DOHH2 (cell line): ENCODE data around the gene CRIP1.

Source experiments
- H3F3A ChIP-seq: fragments of 200-600 bp; sonication (generic), shearing (Covaris generic); 2 replicates; pipeline ENCODE4 v1.6.0; 2016; ENCODE audit warnings: antibody characterized with exemption, mild to moderate bottlenecking; ENCODE audit not compliant: control insufficient read depth, insufficient read depth
- H3K27ac ChIP-seq: fragments of 200-600 bp; sonication (generic); 2 replicates; pipeline ENCODE4 v1.5.1; 2014; ENCODE audit warnings: low read depth, mild to moderate bottlenecking, low read length, moderate library complexity
- H3K27me3 ChIP-seq: fragments of 200-600 bp; sonication (generic); 2 replicates; pipeline ENCODE4 v1.6.1; 2014; ENCODE audit warnings: mild to moderate bottlenecking, low read length, mixed read lengths; ENCODE audit not compliant: control insufficient read depth
- H3K36me3 ChIP-seq: fragments of 200-600 bp; sonication (generic); 2 replicates; pipeline ENCODE4 v1.6.1; 2014; ENCODE audit warnings: mild to moderate bottlenecking, low read length, moderate library complexity, mixed read lengths; ENCODE audit not compliant: control insufficient read depth
- H3K4me1 ChIP-seq: fragments of 200-600 bp; sonication (generic); 2 replicates; pipeline ENCODE4 v1.6.1; 2014; ENCODE audit warnings: mild to moderate bottlenecking, low read length, mixed read lengths; ENCODE audit not compliant: control insufficient read depth
- H3K4me2 ChIP-seq: fragments of 200-600 bp; sonication (generic); 2 replicates; pipeline ENCODE4 v1.6.0; 2014; ENCODE audit warnings: mild to moderate bottlenecking, low read length, moderate library complexity
- H3K4me3 ChIP-seq: fragments of 200-600 bp; sonication (generic); 2 replicates; pipeline ENCODE4 v1.5.1; 2014; ENCODE audit warnings: mild to moderate bottlenecking, low read length, mixed read lengths
- H3K79me2 ChIP-seq: fragments of 200-600 bp; sonication (generic); 2 replicates; pipeline ENCODE4 v1.6.1; 2014; ENCODE audit warnings: mild to moderate bottlenecking, low read length, mixed read lengths; ENCODE audit not compliant: control insufficient read depth
- H3K9me2 ChIP-seq: fragments of 200-600 bp; sonication (generic); replicated peaks from 2 replicates; pipeline ENCODE4 v1.6.1; 2014; ENCODE audit warnings: mild to moderate bottlenecking, low read length, mixed read lengths; ENCODE audit not compliant: control insufficient read depth
- H3K9me3 ChIP-seq: fragments of 200-600 bp; sonication (generic); 2 replicates; pipeline ENCODE4 v1.6.1; 2014; ENCODE audit warnings: antibody characterized with exemption, low read length, mixed read lengths; ENCODE audit not compliant: control insufficient read depth, insufficient read depth
- H4K20me1 ChIP-seq: fragments of 200-600 bp; sonication (generic); 2 replicates; pipeline ENCODE4 v1.6.0; 2014; ENCODE audit warnings: low read depth, mild to moderate bottlenecking, antibody characterized with exemption, low read length, moderate library complexity; ENCODE audit not compliant: control insufficient read depth, insufficient read depth
- EZH2phosphoT487 ChIP-seq: fragments of 200-600 bp; sonication (generic); IDR thresholded peaks from 2 replicates; pipeline ENCODE4 v1.6.1; 2017; ENCODE audit warnings: borderline replicate concordance, mild to moderate bottlenecking, antibody characterized with exemption, low read length, moderate library complexity, mixed read lengths
- TF ChIP-seq, protein P1 (sequence below): fragments of 200-600 bp; sonication (generic); IDR thresholded peaks from one replicate; pipeline ENCODE4 v1.5.1; 2014; ENCODE audit warnings: antibody characterized with exemption, mild to moderate bottlenecking, low read depth, low read length; ENCODE audit not compliant: poor library complexity, severe bottlenecking

Gene CRIP1

DNA sequence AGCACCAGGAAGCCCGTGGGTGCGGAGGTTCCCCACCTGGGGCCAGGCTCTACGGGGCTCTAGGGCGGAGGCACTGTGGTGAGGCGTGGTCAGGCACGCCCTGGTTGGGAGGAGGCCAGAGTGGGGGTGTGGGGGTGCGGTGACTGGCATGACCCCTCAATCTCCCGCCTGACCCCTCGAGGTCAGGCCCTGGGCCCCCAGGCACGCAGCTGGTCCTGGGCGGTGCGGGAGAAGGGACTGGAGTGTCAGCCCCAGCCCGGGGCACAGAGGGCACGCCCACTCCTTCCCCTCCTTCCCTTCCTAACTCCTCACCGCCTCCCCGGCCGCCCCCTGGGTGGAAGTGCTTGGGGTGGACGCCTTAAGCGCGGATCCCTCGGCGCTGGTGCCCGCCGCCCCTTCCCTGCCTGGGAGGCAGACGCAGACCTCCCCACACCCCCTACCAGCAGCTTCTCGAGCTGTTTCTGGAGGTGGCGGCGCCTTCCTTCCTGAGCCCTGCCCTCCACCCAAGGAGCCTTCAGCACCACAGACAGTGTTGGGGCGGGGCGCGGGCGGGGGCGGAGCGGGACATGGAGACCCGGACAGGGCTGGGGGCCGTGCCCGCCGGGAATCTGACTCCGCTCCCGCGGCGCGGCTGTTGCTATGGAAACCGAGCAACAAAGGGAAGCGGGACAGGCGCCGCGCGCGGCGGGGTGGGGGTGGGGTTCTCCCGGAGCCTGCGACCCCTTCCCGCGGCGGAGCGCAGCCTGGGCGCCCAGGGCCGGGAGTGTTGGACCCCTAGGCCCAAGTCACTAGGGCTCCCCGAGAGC, 12.8 kb upstream of the CRIP1 start:
- TF ChIP-seq EZH2phosphoT487, result peak; percentile 55; the same call in 1 of the 2 replicates
- TF ChIP-seq, protein P1, sequence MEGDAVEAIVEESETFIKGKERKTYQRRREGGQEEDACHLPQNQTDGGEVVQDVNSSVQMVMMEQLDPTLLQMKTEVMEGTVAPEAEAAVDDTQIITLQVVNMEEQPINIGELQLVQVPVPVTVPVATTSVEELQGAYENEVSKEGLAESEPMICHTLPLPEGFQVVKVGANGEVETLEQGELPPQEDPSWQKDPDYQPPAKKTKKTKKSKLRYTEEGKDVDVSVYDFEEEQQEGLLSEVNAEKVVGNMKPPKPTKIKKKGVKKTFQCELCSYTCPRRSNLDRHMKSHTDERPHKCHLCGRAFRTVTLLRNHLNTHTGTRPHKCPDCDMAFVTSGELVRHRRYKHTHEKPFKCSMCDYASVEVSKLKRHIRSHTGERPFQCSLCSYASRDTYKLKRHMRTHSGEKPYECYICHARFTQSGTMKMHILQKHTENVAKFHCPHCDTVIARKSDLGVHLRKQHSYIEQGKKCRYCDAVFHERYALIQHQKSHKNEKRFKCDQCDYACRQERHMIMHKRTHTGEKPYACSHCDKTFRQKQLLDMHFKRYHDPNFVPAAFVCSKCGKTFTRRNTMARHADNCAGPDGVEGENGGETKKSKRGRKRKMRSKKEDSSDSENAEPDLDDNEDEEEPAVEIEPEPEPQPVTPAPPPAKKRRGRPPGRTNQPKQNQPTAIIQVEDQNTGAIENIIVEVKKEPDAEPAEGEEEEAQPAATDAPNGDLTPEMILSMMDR, result no peak
- Histone ChIP-seq H3K9me3 (no peaks in the 10 kb centered on the region), H3K27me3 (peaks cover 36% of the 10 kb centered on the region), H3K4me3 (peak overlapping the region; percentile 52), H3K9me2 (no peaks in the 10 kb centered on the region), H4K20me1 (no peaks in the 10 kb centered on the region), H3K79me2 (no peaks in the 10 kb centered on the region), H3F3A (peaks cover 6% of the 10 kb centered on the region; the same call in 1 of the 2 replicates), H3K4me2 (peak overlapping the region; percentile 66), H3K36me3 (peaks cover 8% of the 10 kb centered on the region; the same call in 1 of the 2 replicates), H3K4me1 (peaks cover 28% of the 10 kb centered on the region), H3K27ac (no peak overlapping the region)

GRCh38 chr14:105474483-105475268, 12.0 kb upstream of the CRIP1 start, which contains the start of gene CRIP2:
TSS of gene CRIP2 (plus strand) at chr14:105474821. CDS start at chr14:105474863, 42 bp downstream.
- no peaks in the 10 kb centered on the region for H3K9me3 ChIP-seq
- H4K20me1 ChIP-seq, result no peaks in the 10 kb centered on the region
- peaks cover 6% of the 10 kb centered on the region; the same call in 1 of the 2 replicates for H3F3A ChIP-seq
- no peak within 1 kb of the TSS for H3K27ac ChIP-seq
- H3K4me2 ChIP-seq, result peak within 1 kb of the TSS; percentile 79
- peaks cover 40% of the 10 kb centered on the region for H3K27me3 ChIP-seq
- H3K36me3 ChIP-seq, result peaks cover 2% of the 10 kb centered on the region; the same call in 1 of the 2 replicates
- H3K9me2 ChIP-seq, result no peaks in the 10 kb centered on the region
- no peaks in the 10 kb centered on the region for H3K79me2 ChIP-seq
- peak within 1 kb of the TSS; percentile 67 for H3K4me3 ChIP-seq
- peaks cover 28% of the 10 kb centered on the region for H3K4me1 ChIP-seq
- TF ChIP-seq, protein P1, result no peak
- TF ChIP-seq EZH2phosphoT487, result no peak; the same call in 1 of the 2 replicates

DNA sequence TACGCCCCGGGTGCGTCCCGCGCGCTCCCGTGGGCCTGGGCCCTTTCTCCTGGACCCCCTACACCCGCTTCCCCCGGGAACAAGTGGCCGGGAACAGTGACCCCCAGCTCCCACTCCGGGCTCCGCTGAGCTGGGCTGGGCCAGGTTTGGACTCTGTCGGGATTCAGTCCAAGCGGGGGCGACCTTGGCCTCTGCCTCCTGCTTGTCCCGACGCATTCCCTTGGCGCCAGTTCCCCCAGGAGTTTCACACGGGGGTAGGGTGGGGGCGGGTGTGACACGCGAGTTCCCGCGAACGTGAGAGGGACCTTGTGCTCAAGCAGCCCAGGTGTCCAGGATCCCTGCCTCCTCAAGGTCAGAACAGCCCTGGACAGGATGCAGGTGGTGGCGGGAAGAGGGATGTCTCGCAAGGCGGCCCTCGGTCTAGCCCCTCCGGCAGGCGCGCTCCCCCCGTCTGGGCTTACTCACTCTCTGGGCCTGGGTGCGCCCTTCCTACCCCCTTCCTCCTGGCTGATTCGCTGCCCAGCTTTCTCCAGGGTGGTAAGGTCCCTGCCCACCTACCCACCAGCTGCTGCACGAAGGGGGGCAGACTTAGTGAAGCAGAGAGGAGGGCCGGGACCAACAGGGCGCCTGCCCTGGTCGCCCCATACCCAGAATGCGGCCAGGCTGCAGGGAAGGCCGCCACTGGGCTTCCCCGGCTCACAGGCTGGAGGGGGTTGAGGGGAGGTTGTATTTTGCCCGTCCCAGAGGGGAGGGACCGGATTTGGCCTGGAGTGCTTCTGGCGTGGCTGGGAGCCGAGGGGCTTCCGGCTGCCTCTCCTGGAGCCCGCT, 11.2 kb upstream of the CRIP1 start:
- Histone ChIP-seq H3K27ac (no peak overlapping the region), H3K4me1 (peaks cover 28% of the 10 kb centered on the region)

More for the DNA sequence above, 11.2 kb upstream of the CRIP1 start:
- H3K9me2 ChIP-seq, result no peaks in the 10 kb centered on the region
- H3K4me2 ChIP-seq, result peak overlapping the region; percentile 79
- H3K36me3 ChIP-seq, result no peaks in the 10 kb centered on the region
- H4K20me1 ChIP-seq, result no peaks in the 10 kb centered on the region
- H3F3A ChIP-seq, result peaks cover 3% of the 10 kb centered on the region; the same call in 1 of the 2 replicates
- no peaks in the 10 kb centered on the region for H3K9me3 ChIP-seq
- no peaks in the 10 kb centered on the region for H3K79me2 ChIP-seq
- peak overlapping the region; percentile 67 for H3K4me3 ChIP-seq
- H3K27me3 ChIP-seq, result peaks cover 46% of the 10 kb centered on the region
- TF ChIP-seq EZH2phosphoT487, result no peak
- TF ChIP-seq, protein P1, result no peak
